ENCODE measurements around the gene HDAC11.
"Not testable (repeated sequence)": the region's sequence is repeated elsewhere in the genome, so short reads cannot be mapped to it uniquely, and the experiment has no call there.

HDAC11 gene

GRCh38 chr3:13496879-13497278 lies 16.8 kb downstream of the HDAC11 start:
- H3K27ac ChIP-seq: peak overlapping the region; percentile 29
- TF ChIP-seq ZFX (IDR thresholded peaks at IDR 0.05) (no peak), CTCF (conservative IDR thresholded peaks at IDR 0.05) (no peak)

- no peak overlapping the region for H3K27ac ChIP-seq
- TF ChIP-seq CTCF (conservative IDR thresholded peaks at IDR 0.05) (no peak), ZFX (IDR thresholded peaks at IDR 0.05) (no peak)
These were observed 17.3 kb downstream of the HDAC11 start for GRCh38 chr3:13497386-13497785.

- TF ChIP-seq CTCF (conservative IDR thresholded peaks at IDR 0.05) (no peak), ZFX (IDR thresholded peaks at IDR 0.05) (no peak)
- no peak overlapping the region for H3K27ac ChIP-seq
These were observed 18.4 kb downstream of the HDAC11 start for GRCh38 chr3:13498354-13499060.

- not testable (repeated sequence) for H3K27ac ChIP-seq
These were observed 19.1 kb downstream of the HDAC11 start for GRCh38 chr3:13499246-13499645.

- TF ChIP-seq ZFX (IDR thresholded peaks at IDR 0.05) (no peak), CTCF (conservative IDR thresholded peaks at IDR 0.05) (no peak; the same call in 1 of the 2 replicates)
These were observed 20.2 kb downstream of the HDAC11 start for GRCh38 chr3:13500133-13500885.

GRCh38 chr3:13501056-13501455 lies 20.9 kb downstream of the HDAC11 start:
- H3K27ac ChIP-seq: no peak overlapping the region
- TF ChIP-seq CTCF (conservative IDR thresholded peaks at IDR 0.05): no peak
- TF ChIP-seq ZFX (IDR thresholded peaks at IDR 0.05): no peak

More at GRCh38 chr3:13500133-13500885, 20.2 kb downstream of the HDAC11 start:
- H3K27ac ChIP-seq: no peak overlapping the region

- no peak overlapping the region for H3K27ac ChIP-seq
- TF ChIP-seq ZFX (IDR thresholded peaks at IDR 0.05) (no peak), CTCF (conservative IDR thresholded peaks at IDR 0.05) (no peak)
These were observed 21.4 kb downstream of the HDAC11 start for GRCh38 chr3:13501521-13501920.
